Upper lobe of left lung (tissue), 4 donors: ENCODE data around the gene TTC28.

Source experiments
- CTCF ChIP-seq, 6 experiments: fragments of 450-650 bp in 4 of 6; fragments of 200-600 bp in 2 of 6; sonication (generic) in 2 of 6; IDR thresholded peaks; one replicate each; pipeline ENCODE4 v1.5.1; 2016 to 2019; ENCODE audit warnings: antibody characterized with exemption in 6 of 6
- EP300 ChIP-seq, 4 donors: sonication (generic); formaldehyde crosslinking; IDR thresholded peaks; one replicate each; pipeline ENCODE4 v1.5.1; 2017; ENCODE audit warnings: antibody characterized with exemption in 4 of 4, control low read depth in 2 of 4
- POLR2A ChIP-seq, 4 donors: fragments of 450-650 bp; IDR thresholded peaks; one replicate each; pipeline ENCODE4 v1.5.1; 2016 to 2017; ENCODE audit warnings: antibody characterized with exemption in 4 of 4, mild to moderate bottlenecking in 2 of 4
- POLR2AphosphoS5 ChIP-seq, 2 donors: sonication (generic); formaldehyde crosslinking; IDR thresholded peaks; one replicate each; pipeline ENCODE4 v1.5.1; 2017; ENCODE audit warnings: antibody characterized with exemption in 2 of 2

- no peak for TF ChIP-seq CTCF (IDR thresholded peaks at IDR 0.05)
- no peak for TF ChIP-seq POLR2A (IDR thresholded peaks at IDR 0.05)
- TF ChIP-seq EP300 (IDR thresholded peaks at IDR 0.05): no peak
- no peak for TF ChIP-seq POLR2AphosphoS5 (IDR thresholded peaks at IDR 0.05)
Measured at GRCh38 chr22:27990451-27990840, 689.2 kb downstream of the TTC28 start.
